ENCODE measurements around the gene VGLL4.
"Not testable (repeated sequence)": the region's sequence is repeated elsewhere in the genome, so short reads cannot be mapped to it uniquely, and the experiment has no call there.

Gene VGLL4

GRCh38 chr3:11546657-11547302 lies 96.9 kb downstream of the VGLL4 start:
- no peak for DNase-seq

DNA sequence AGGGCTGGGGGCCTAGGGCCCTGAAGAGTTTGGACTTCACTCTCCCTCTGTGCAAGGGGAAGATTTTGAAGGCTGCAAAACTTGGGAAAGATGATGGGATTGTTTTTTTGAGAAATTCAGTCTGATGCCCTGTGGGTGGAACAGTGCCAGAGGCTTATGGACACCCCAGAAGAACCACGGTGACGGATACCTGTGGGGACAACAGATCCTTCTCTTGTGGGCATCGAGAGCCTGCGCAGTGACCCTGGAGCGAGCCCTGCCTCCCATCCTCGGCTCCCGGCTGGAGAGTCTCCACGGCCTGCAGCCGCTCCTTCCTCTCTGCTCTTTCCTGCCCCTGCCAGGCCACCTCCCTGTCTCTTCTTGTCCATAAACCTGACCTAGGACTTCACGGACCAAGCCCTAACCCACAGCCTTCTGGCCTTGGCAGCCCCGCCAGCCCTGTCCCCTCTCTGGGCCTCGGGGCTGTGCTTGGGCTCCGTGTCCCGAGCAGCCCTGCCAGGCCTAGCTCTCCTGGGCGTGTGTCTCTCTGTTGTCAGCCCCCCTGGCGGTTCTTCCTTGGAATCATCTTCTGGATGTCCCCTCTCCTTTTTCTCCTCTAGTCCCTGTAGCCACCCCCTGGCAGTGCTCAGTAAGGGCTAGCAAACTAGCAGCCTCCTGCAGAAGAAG lies 98.4 kb downstream of the VGLL4 start:
- no peak for DNase-seq

GRCh38 chr3:11544412-11545181 lies 99.1 kb downstream of the VGLL4 start:
- DNase-seq: no peak

GRCh38 chr3:11543948-11544387 lies 99.7 kb downstream of the VGLL4 start:
- no peak for DNase-seq

GRCh38 chr3:11543141-11543947 lies 100.4 kb downstream of the VGLL4 start:
- no peak for DNase-seq

DNA sequence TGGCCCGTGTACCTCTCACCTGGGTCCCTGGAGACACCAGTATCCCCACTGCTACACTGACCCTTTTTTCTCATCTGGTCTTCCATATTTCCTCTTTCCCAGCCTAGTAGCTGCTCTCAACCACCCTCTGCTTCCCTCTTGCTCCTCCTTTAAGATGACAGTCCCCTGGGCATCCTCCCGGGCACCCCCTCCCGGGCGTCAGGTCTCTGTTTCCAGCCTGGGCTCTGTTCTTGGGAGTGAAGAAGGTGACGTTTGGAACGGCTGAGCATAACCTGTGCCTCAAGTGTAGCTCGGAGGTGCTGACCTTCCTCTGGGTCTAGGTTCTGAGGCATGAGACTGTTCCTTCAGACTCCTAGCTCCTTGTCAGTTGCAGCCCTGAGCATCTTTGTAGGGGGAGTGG lies 101.2 kb downstream of the VGLL4 start:
- DNase-seq: no peak

DNA sequence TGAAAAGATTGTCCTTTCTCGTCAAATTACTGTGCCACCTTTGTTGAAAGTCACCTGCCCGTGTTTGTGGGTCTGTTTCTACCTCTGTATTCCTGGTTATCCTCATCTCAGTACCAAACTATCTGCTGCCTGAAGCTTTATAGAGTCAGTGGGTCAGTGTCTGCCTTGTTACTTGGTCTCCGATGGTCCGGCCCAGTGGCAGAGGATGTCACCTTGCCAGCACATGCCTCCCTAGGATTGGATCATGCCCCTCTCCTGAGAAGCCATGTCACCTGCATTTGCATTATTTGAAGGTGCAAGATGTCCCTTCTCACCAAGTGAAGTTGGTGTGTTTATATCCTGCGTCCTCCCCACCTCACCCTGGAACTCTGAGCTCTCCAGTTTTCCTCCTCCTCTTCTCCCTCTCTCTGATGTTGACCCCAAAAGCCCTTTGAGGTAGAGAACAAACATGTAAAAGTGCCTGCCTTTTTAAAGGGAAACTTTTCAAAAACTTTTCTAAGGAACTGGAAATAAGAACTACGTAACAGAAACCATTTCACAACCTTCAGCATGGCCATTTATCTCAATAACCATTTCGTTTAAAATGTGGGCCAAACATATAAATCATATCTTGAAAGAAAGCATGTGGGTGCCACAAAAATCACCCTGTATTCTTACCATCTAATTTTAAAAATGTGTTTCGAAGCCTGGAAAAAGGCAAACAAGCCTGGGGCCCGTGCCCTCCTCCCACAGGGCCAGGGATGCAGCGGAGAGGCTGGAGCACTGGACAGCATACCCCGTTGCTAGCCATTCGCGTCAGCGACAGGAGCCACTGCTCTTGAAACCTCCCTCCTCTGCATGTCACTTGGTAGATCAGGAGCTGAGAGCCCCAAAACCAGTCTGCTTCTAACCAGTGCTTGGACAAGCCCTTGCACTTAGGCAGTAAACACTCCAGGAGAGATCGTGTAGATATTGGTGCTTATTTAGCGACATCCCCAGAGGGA lies 102.1 kb downstream of the VGLL4 start:
- no peak for DNase-seq

GRCh38 chr3:11539677-11540076 lies 104.0 kb downstream of the VGLL4 start:
- no peak for DNase-seq

GRCh38 chr3:11539218-11539617 lies 104.5 kb downstream of the VGLL4 start:
- DNase-seq: no peak

DNA sequence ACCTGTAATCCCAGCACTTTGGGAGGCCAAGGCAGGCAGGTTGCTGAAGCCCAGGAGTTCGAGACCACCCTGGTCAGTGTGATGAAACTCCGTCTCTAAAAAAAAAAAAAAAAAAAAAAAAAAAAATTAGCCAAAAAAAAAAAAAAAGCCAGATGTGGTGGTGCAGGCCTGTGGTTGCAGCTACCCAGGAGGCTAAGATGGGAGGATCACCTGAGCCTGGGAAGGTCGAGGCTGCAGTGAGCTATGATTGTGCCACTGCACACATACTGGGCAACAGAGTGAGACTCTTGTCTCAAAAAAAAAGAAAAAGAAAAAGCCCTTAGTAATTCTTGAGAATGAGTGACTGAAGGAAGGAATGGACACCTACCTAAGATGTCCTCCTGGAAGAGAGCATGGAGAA lies 105.1 kb downstream of the VGLL4 start:
- DNase-seq: no peak

GRCh38 chr3:11536936-11537612 lies 106.6 kb downstream of the VGLL4 start:
- no peak for DNase-seq

GRCh38 chr3:11536132-11536935 lies 107.4 kb downstream of the VGLL4 start:
- no peak for DNase-seq

DNA sequence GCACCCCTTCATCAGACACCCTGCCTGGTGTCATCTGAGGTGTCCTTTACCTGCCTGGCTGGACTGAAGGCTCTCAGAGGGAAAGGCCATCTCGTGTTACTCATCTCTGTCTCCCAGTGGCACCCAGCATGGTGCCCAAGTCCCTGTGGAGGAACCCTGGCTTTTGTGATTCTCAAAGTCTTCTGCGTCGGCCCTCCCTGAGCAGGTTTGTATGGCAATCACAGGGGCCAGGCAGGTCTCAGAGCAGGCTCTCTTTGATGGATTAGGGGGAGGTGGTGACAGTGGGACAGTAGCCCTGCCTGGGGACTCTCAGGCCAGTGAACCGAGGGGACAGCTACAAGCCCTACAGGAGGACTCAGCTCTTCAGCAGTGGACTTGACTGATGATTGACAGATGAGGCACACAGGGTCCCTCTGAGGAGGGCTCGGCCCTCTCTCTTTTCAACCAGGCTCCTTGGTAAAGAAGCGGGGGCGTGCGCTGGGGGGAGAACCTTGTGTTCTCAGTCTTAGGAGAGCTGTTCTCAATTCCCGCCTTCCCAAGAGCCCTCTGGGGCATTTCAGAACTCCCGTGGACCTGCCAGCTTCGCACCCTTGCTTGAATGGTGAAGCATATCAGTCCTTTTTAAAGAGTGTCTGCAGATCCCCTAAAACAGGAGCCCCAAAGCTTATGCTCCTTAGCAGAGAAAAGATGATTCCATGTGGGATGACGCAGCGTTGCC lies 108.3 kb downstream of the VGLL4 start:
- no peak for DNase-seq

GRCh38 chr3:11534793-11535101 lies 109.0 kb downstream of the VGLL4 start:
- DNase-seq: no peak

GRCh38 chr3:11534011-11534792 lies 109.5 kb downstream of the VGLL4 start:
- DNase-seq: no peak

DNA sequence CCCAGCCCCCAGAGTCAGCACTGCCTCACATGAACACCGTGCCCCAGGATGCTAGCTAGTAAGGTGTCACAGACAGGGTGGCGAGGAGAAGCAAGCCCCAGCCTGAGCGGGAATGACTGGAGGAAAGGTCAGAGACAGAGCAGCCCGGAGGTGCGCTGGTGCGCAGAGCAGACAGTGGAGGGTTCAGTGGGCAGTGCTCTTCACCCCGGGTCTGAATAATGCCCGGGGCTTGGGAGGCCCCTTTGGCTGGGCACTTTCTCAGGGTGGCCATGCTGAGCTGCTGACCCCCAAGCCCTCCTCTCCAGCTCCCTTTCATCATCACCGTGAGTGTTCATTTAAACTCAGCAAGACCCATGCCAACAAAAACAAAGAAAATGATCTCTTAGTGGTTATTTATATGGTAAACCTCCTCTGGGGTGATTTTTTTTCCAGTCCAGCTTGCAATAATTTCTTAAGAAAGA lies 110.8 kb downstream of the VGLL4 start:
- DNase-seq: no peak

DNA sequence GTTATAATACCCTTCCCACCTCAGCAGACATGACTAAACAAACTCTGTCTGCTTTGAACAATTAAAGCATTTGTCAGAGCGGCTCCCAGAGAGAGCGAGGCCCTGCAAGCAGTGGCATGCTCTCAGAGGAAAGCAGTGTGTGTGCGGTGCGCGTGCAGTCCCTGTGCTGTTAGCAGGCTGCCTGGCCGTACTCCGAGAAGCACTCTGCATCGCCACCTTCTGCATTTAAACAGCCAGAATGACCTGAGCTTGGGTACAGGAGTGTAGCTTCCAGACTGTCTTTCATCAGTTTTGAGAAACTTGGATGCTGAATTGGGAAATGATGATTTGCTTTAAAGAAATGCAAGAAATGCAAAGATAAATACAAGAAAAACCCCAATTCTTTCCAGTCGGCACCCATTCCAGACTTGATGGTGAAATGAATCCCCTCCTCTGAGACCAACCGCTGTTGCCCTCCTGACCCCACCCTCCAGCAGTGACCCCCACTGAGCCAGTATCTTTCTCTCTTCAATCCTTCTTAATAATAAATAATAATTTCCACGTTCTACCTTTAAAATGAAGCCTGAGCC lies 113.5 kb downstream of the VGLL4 start:
- DNase-seq: no peak

GRCh38 chr3:11529281-11529680 lies 114.4 kb downstream of the VGLL4 start:
- DNase-seq: no peak

GRCh38 chr3:11526121-11526520 lies 117.6 kb downstream of the VGLL4 start:
- not testable (repeated sequence) for DNase-seq
